Loucy (cell line): ENCODE data around the gene SAA1.

ENCODE experiments used
- H2AFZ ChIP-seq: fragments of 200-600 bp; sonication (generic); 2 replicates; pipeline ENCODE4 v1.6.0; 2016; ENCODE audit warnings: antibody characterized with exemption, mild to moderate bottlenecking, low read length, moderate library complexity
- H3F3A ChIP-seq: fragments of 200-600 bp; 2 replicates; pipeline ENCODE4 v1.6.0; 2016; ENCODE audit warnings: antibody characterized with exemption, low read depth, mild to moderate bottlenecking
- H3K27me3 ChIP-seq: fragments of 200-600 bp; sonication (generic); 2 replicates; pipeline ENCODE4 v1.6.1; 2014; ENCODE audit warnings: low read length, mild to moderate bottlenecking; ENCODE audit not compliant: insufficient read depth, poor library complexity, severe bottlenecking
- H3K36me3 ChIP-seq: fragments of 200-600 bp; sonication (generic); 2 replicates; pipeline ENCODE4 v1.6.1; 2016; ENCODE audit warnings: low read length; ENCODE audit not compliant: insufficient read depth
- H3K4me1 ChIP-seq: fragments of 200-600 bp; sonication (generic); 2 replicates; pipeline ENCODE4 v1.5.1; 2014; ENCODE audit warnings: low read length, mild to moderate bottlenecking; ENCODE audit not compliant: insufficient read depth, poor library complexity, severe bottlenecking
- H3K4me2 ChIP-seq: fragments of 200-600 bp; sonication (generic); 2 replicates; pipeline ENCODE4 v1.6.0; 2014; ENCODE audit warnings: antibody characterized with exemption, low read length, low read depth, mild to moderate bottlenecking; ENCODE audit not compliant: poor library complexity, severe bottlenecking
- H3K4me3 ChIP-seq: fragments of 200-600 bp; sonication (generic); 2 replicates; pipeline ENCODE4 v1.5.1; 2014; ENCODE audit warnings: low read length, mild to moderate bottlenecking, mixed read lengths; ENCODE audit not compliant: poor library complexity, severe bottlenecking
- H3K79me2 ChIP-seq: fragments of 200-600 bp; sonication (generic); 2 replicates; pipeline ENCODE4 v1.6.1; 2014; ENCODE audit warnings: low read length; ENCODE audit not compliant: insufficient read depth
- H3K9ac ChIP-seq: fragments of 200-600 bp; sonication (generic); 2 replicates; pipeline ENCODE4 v1.6.0; 2014; ENCODE audit warnings: mild to moderate bottlenecking, low read depth, low read length, moderate library complexity; ENCODE audit not compliant: poor library complexity, severe bottlenecking
- H3K9me2 ChIP-seq: fragments of 200-600 bp; sonication (generic); replicated peaks from 2 replicates; pipeline ENCODE4 v1.6.1; 2016; ENCODE audit warnings: low read depth, low read length, mixed read lengths
- H3K9me3 ChIP-seq: fragments of 200-600 bp; sonication (generic); 2 replicates; pipeline ENCODE4 v1.6.1; 2014; ENCODE audit warnings: mild to moderate bottlenecking, antibody characterized with exemption, low read length, low read depth; ENCODE audit not compliant: insufficient read depth
- H4K20me1 ChIP-seq: fragments of 200-600 bp; sonication (generic); 2 replicates; pipeline ENCODE4 v1.6.0; 2014; ENCODE audit warnings: antibody characterized with exemption, low read length, mild to moderate bottlenecking; ENCODE audit not compliant: insufficient read depth, poor library complexity, severe bottlenecking
- EZH2phosphoT487 ChIP-seq: fragments of 200-600 bp; IDR thresholded peaks from 2 replicates; pipeline ENCODE4 v1.6.1; 2018; ENCODE audit warnings: antibody characterized with exemption, mild to moderate bottlenecking, moderate library complexity, borderline replicate concordance
- TF ChIP-seq, protein P1 (sequence below): fragments of 200-600 bp; sonication (generic); conservative IDR thresholded peaks from 2 replicates; pipeline ENCODE4 v1.5.1; 2014; ENCODE audit warnings: mild to moderate bottlenecking, antibody characterized with exemption, low read length

Gene SAA1

GRCh38 chr11:18307461-18308139 lies 41.5 kb downstream of the SAA1 start:
- H3K27me3 ChIP-seq: no peaks in the 10 kb centered on the region
- TF ChIP-seq, protein P1, sequence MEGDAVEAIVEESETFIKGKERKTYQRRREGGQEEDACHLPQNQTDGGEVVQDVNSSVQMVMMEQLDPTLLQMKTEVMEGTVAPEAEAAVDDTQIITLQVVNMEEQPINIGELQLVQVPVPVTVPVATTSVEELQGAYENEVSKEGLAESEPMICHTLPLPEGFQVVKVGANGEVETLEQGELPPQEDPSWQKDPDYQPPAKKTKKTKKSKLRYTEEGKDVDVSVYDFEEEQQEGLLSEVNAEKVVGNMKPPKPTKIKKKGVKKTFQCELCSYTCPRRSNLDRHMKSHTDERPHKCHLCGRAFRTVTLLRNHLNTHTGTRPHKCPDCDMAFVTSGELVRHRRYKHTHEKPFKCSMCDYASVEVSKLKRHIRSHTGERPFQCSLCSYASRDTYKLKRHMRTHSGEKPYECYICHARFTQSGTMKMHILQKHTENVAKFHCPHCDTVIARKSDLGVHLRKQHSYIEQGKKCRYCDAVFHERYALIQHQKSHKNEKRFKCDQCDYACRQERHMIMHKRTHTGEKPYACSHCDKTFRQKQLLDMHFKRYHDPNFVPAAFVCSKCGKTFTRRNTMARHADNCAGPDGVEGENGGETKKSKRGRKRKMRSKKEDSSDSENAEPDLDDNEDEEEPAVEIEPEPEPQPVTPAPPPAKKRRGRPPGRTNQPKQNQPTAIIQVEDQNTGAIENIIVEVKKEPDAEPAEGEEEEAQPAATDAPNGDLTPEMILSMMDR: no peak
- TF ChIP-seq EZH2phosphoT487: no peak
- H3K79me2 ChIP-seq: no peaks in the 10 kb centered on the region
- H3K9ac ChIP-seq: no peak overlapping the region
- no peak overlapping the region for H3K4me2 ChIP-seq
- no peaks in the 10 kb centered on the region for H3K4me1 ChIP-seq
- no peak overlapping the region for H2AFZ ChIP-seq
- peaks cover 59% of the 10 kb centered on the region; the same call in 1 of the 2 replicates for H3K36me3 ChIP-seq
- H3K4me3 ChIP-seq: no peak overlapping the region
- no peaks in the 10 kb centered on the region for H3F3A ChIP-seq
- H4K20me1 ChIP-seq: no peaks in the 10 kb centered on the region
- no peaks in the 10 kb centered on the region for H3K9me2 ChIP-seq
- H3K9me3 ChIP-seq: no peaks in the 10 kb centered on the region

DNA sequence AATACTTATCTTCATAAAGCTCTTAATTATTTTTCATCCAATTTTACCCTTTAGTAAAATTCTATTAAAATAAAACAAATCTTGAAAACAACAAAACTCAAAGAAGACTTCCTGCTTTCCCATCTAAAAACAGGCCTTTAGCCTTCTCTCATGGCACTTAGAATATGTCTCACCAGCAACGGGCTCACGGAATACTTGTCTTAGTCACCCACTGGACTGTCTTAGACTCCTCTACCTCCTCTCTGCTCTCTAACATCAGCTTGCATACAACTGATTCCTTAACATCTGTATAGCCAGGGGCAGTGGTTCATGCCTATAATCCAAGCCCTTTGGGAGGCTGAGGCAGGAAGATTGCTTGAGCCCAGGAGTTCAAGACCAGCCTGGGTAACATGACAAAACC lies 42.2 kb downstream of the SAA1 start:
- H3F3A ChIP-seq: no peaks in the 10 kb centered on the region
- H3K4me1 ChIP-seq: no peaks in the 10 kb centered on the region
- no peak for TF ChIP-seq EZH2phosphoT487
- no peak overlapping the region for H2AFZ ChIP-seq
- H3K9ac ChIP-seq: no peak overlapping the region
- H3K4me2 ChIP-seq: no peak overlapping the region
- H3K4me3 ChIP-seq: no peak overlapping the region
- no peaks in the 10 kb centered on the region for H4K20me1 ChIP-seq
- no peaks in the 10 kb centered on the region for H3K79me2 ChIP-seq
- H3K36me3 ChIP-seq: peaks cover 55% of the 10 kb centered on the region; the same call in 1 of the 2 replicates
- H3K27me3 ChIP-seq: no peaks in the 10 kb centered on the region
- H3K9me2 ChIP-seq: no peaks in the 10 kb centered on the region
- H3K9me3 ChIP-seq: no peaks in the 10 kb centered on the region

- H3K36me3 ChIP-seq: peaks cover 51% of the 10 kb centered on the region; the same call in 1 of the 2 replicates
- no peaks in the 10 kb centered on the region for H3K27me3 ChIP-seq
- TF ChIP-seq EZH2phosphoT487: no peak
- TF ChIP-seq, protein P1: no peak
- no peaks in the 10 kb centered on the region for H3K4me1 ChIP-seq
- H3K9ac ChIP-seq: no peak overlapping the region
- H4K20me1 ChIP-seq: no peaks in the 10 kb centered on the region
- no peaks in the 10 kb centered on the region for H3K9me2 ChIP-seq
- H3K4me2 ChIP-seq: no peak overlapping the region
- H3K9me3 ChIP-seq: no peaks in the 10 kb centered on the region
- H2AFZ ChIP-seq: no peak overlapping the region
- H3K4me3 ChIP-seq: no peak overlapping the region
- no peaks in the 10 kb centered on the region for H3K79me2 ChIP-seq
- H3F3A ChIP-seq: no peaks in the 10 kb centered on the region
Observed at GRCh38 chr11:18309691-18310090, 43.6 kb downstream of the SAA1 start.
